H1 (cell line): Measurements from ENCODE around the gene C19orf73. TPM values are rescaled to one million over a fixed set of nuclear protein-coding genes. Genes with fewer than 3 reads are reported as not detected.

Source experiments
- CTCF ChIA-PET: fragments of 300-600 bp; sonication (Branson Sonifier 250); formaldehyde crosslinking; loops from one replicate; lab custom pipeline; 2021; ENCODE audit not compliant: partially characterized antibody; lab: Charles Lee
- POLR2A ChIA-PET: fragments of 300-600 bp; sonication (Branson Sonifier 250); formaldehyde crosslinking; loops from one replicate; lab custom pipeline; 2021; ENCODE audit warnings: inconsistent platforms; ENCODE audit not compliant: partially characterized antibody; lab: Charles Lee
- DNase-seq, 2 experiments: peaks; one replicate each; pipeline versions ENCODE4 v3.0.0 to v3.0.0-alpha.2; 2010 to 2022; ENCODE audit warnings: low spot score in 2 of 2, low read depth in 1 of 2, mixed read lengths in 1 of 2
- FAIRE-seq: peaks from 2 replicates; lab custom pipeline; 2011; peaks lifted over from hg19 to GRCh38; lab: Jason Lieb, UNC
- H2AFZ ChIP-seq: 2 replicates; pipeline ENCODE4 v1.8.1; 2012; ENCODE audit warnings: low read length, inconsistent platforms
- H2AK5ac ChIP-seq: 2 replicates; pipeline ENCODE4 v1.6.1; 2013; ENCODE audit warnings: low read depth, low read length
- H2BK120ac ChIP-seq: replicated peaks from 2 replicates; pipeline ENCODE3; 2013; ENCODE audit warnings: low read depth, low read length, inconsistent platforms
- H2BK12ac ChIP-seq: 2 replicates; pipeline ENCODE4 v1.6.1; 2013; ENCODE audit warnings: low read depth, low read length
- H2BK15ac ChIP-seq: 2 replicates; pipeline ENCODE4 v1.6.1; 2013; ENCODE audit warnings: low read length
- H2BK20ac ChIP-seq: 2 replicates; pipeline ENCODE4 v1.6.1; 2013; ENCODE audit warnings: low read length
- H2BK5ac ChIP-seq: 2 replicates; pipeline ENCODE4 v1.6.1; 2013; ENCODE audit warnings: low read depth, low read length
- H3K14ac ChIP-seq: 2 replicates; pipeline ENCODE4 v1.6.1; 2013; ENCODE audit warnings: inconsistent platforms; ENCODE audit not compliant: insufficient read length
- H3K18ac ChIP-seq: 2 replicates; pipeline ENCODE4 v1.6.1; 2013; ENCODE audit warnings: low read length; ENCODE audit errors: extremely low read depth
- H3K23ac ChIP-seq: 2 replicates; pipeline ENCODE4 v1.6.1; 2013; ENCODE audit warnings: inconsistent platforms; ENCODE audit not compliant: insufficient read length
- H3K23me2 ChIP-seq: 2 replicates; pipeline ENCODE4 v1.6.1; 2013; ENCODE audit warnings: low read depth, low read length
- H3K27ac ChIP-seq: 2 replicates; pipeline ENCODE4 v1.6.1; 2011; ENCODE audit warnings: low read depth, low read length, inconsistent platforms
- H3K27me3 ChIP-seq, 4 experiments: replicated peaks in 1 of 4; 1 replicate in 1 of 4; 2 replicates in 3 of 4; pipeline versions ENCODE4 v1.6.1 to v1.8.1; 2011 to 2013; ENCODE audit warnings: low read length in 3 of 4, mild to moderate bottlenecking in 3 of 4, inconsistent platforms in 2 of 4, mixed read lengths in 2 of 4, moderate library complexity in 1 of 4; ENCODE audit not compliant: control insufficient read depth in 3 of 4, insufficient read depth in 3 of 4; ENCODE audit errors: extremely low read depth in 1 of 4
- H3K36me3 ChIP-seq, 4 experiments: 2 replicates each; pipeline versions ENCODE4 v1.6.1 to v1.8.1; 2011 to 2013; ENCODE audit warnings: mild to moderate bottlenecking in 4 of 4, low read length in 3 of 4, moderate library complexity in 2 of 4, control low read depth in 1 of 4, inconsistent platforms in 1 of 4; ENCODE audit not compliant: insufficient read depth in 4 of 4, control insufficient read depth in 2 of 4
- H3K4ac ChIP-seq: replicated peaks from 2 replicates; pipeline ENCODE3; 2013; ENCODE audit warnings: low read length, low read depth, mixed read lengths, inconsistent platforms; ENCODE audit not compliant: insufficient read length
- H3K4me1 ChIP-seq, 4 experiments: replicated peaks in 1 of 4; 1 replicate in 1 of 4; 2 replicates in 3 of 4; pipeline versions ENCODE4 v1.6.1 to v1.8.1; 2011 to 2013; ENCODE audit warnings: low read length in 3 of 4, inconsistent platforms in 2 of 4, mixed read lengths in 1 of 4; ENCODE audit not compliant: insufficient read depth in 4 of 4, control insufficient read depth in 3 of 4
- H3K4me2 ChIP-seq, 2 experiments: 2 replicates each; pipeline versions ENCODE4 v1.6.1 to v1.8.1; 2011 to 2013; ENCODE audit warnings: low read depth in 2 of 2, low read length in 2 of 2, control low read depth in 1 of 2, inconsistent platforms in 1 of 2, mild to moderate bottlenecking in 1 of 2; ENCODE audit not compliant: insufficient read depth in 1 of 2
- H3K4me3 ChIP-seq, 4 experiments: fragments of 200-600, 300-600 bp in 1 of 4; sonication (generic), shearing (Covaris generic), sonication (Bioruptor Twin) in 1 of 4; 2 replicates each; pipeline versions ENCODE4 v1.5.1 to v1.8.1; 2011 to 2016; ENCODE audit warnings: low read length in 4 of 4, low read depth in 3 of 4, control low read depth in 2 of 4, inconsistent platforms in 2 of 4, mild to moderate bottlenecking in 2 of 4, mixed read lengths in 1 of 4, moderate library complexity in 1 of 4; ENCODE audit not compliant: insufficient read depth in 2 of 4; ENCODE audit errors: extremely low read depth in 1 of 4
- H3K56ac ChIP-seq: replicated peaks from 2 replicates; pipeline ENCODE3; 2013; ENCODE audit warnings: low read depth, mild to moderate bottlenecking, mixed read lengths, low read length, inconsistent platforms; ENCODE audit not compliant: insufficient read length
- H3K79me1 ChIP-seq: 2 replicates; pipeline ENCODE4 v1.6.1; 2013; ENCODE audit warnings: low read depth, low read length, control low read depth
- H3K79me2 ChIP-seq, 2 experiments: 2 replicates each; pipeline versions ENCODE4 v1.6.1 to v1.8.1; 2012 to 2013; ENCODE audit warnings: low read length in 2 of 2, mild to moderate bottlenecking in 2 of 2, inconsistent platforms in 1 of 2; ENCODE audit not compliant: insufficient read depth in 2 of 2, control insufficient read depth in 1 of 2
- H3K9ac ChIP-seq, 4 experiments: replicated peaks in 1 of 4; 1 replicate in 1 of 4; 2 replicates in 3 of 4; pipeline versions ENCODE4 v1.6.1 to v1.8.1; 2011 to 2013; ENCODE audit warnings: low read depth in 3 of 4, low read length in 3 of 4, control low read depth in 2 of 4, mild to moderate bottlenecking in 2 of 4, moderate library complexity in 2 of 4, inconsistent platforms in 1 of 4; ENCODE audit errors: extremely low read depth in 1 of 4
- H3K9me3 ChIP-seq, 2 experiments: 2 replicates each; pipeline versions ENCODE4 v1.6.1 to v1.8.1; 2012 to 2013; ENCODE audit warnings: mild to moderate bottlenecking in 2 of 2, moderate library complexity in 2 of 2, control low read depth in 1 of 2, inconsistent platforms in 1 of 2, low read depth in 1 of 2, low read length in 1 of 2, mixed read lengths in 1 of 2; ENCODE audit not compliant: insufficient read depth in 2 of 2
- H4K20me1 ChIP-seq, 2 experiments: replicated peaks in 1 of 2; 2 replicates each; pipeline versions ENCODE3 to v1.8.1; 2011 to 2013; ENCODE audit warnings: inconsistent platforms in 2 of 2, low read length in 2 of 2, mild to moderate bottlenecking in 1 of 2; ENCODE audit not compliant: insufficient read depth in 2 of 2, control insufficient read depth in 1 of 2
- H4K5ac ChIP-seq: 2 replicates; pipeline ENCODE4 v1.6.1; 2013; ENCODE audit warnings: low read length, low read depth, mixed read lengths, inconsistent platforms; ENCODE audit not compliant: insufficient read length
- H4K8ac ChIP-seq: 2 replicates; pipeline ENCODE4 v1.8.0; 2013; ENCODE audit warnings: mild to moderate bottlenecking, moderate library complexity, low read length, inconsistent platforms; ENCODE audit not compliant: insufficient read depth; ENCODE audit errors: extremely low read depth
- H4K91ac ChIP-seq: replicated peaks from 2 replicates; pipeline ENCODE3; 2013; ENCODE audit warnings: low read length, mixed read lengths, inconsistent platforms; ENCODE audit not compliant: insufficient read length
- BRCA1 ChIP-seq: IDR thresholded peaks from 2 replicates; pipeline ENCODE4 v1.6.1; 2012; ENCODE audit warnings: low read depth, low read length, improper control_type of control experiment
- EGR1 ChIP-seq: IDR thresholded peaks from 2 replicates; pipeline ENCODE4 v1.6.1; 2011; ENCODE audit warnings: low read depth, low read length, borderline replicate concordance
- MAX ChIP-seq: IDR thresholded peaks from 2 replicates; pipeline ENCODE4 v1.6.1; 2012; ENCODE audit warnings: inconsistent platforms
- SP4 ChIP-seq: IDR thresholded peaks from 2 replicates; pipeline ENCODE4 v1.6.1; 2012; ENCODE audit warnings: low read length, inconsistent platforms
- WGBS, 2 experiments: shearing (Covaris generic) in 1 of 2; methylation state at CpG; one replicate each; pipeline versions ENCODE4 v1.1.6 to v1.1.7; 2013 to 2015; ENCODE audit warnings: low lambda C conversion rate in 2 of 2, mixed read lengths in 2 of 2, inconsistent platforms in 1 of 2, low coverage in 1 of 2, missing lambda C conversion rate in 1 of 2; ENCODE audit not compliant: insufficient replicate concordance in 2 of 2, insufficient coverage in 1 of 2, insufficient read length in 1 of 2; ENCODE audit errors: extremely low coverage in 1 of 2, missing lambda C conversion rate in 1 of 2; 5-methylcytosine and 5-hydroxymethylcytosine counted together
- polyA plus RNA-seq, 7 experiments: library from polyadenylated mRNA; depleted of rRNA in 3 of 7; stranded (reverse) in 5 of 7; unstranded in 2 of 7; fragments of >200 nt in 5 of 7; fragments of 200-250 nt in 2 of 7; gene quantifications; 1 replicate in 5 of 7; 2 replicates in 1 of 7; 4 replicates in 1 of 7; pipeline versions ENCODE4 v1.2.1 to v1.2.3, GENCODE V29; 2011 to 2013; ENCODE audit warnings: missing spikeins in 2 of 7, mixed read lengths in 2 of 7
- total RNA-seq: library from RNA; stranded (reverse); fragmentation: NEBNext Ultra II Directional; extraction: Animal tissue kit (Norgen Biotek cat#: 25700); gene quantifications from 2 replicates; pipeline ENCODE4 v1.2.1, GENCODE V29; 2021

Gene C19orf73
- total and polyA plus RNA-seq, 2 of the 8 experiments (the other 6 are each of a cell fraction or from before 2014, with no cell fraction given): 2.5 to 4.6 TPM

DNA sequence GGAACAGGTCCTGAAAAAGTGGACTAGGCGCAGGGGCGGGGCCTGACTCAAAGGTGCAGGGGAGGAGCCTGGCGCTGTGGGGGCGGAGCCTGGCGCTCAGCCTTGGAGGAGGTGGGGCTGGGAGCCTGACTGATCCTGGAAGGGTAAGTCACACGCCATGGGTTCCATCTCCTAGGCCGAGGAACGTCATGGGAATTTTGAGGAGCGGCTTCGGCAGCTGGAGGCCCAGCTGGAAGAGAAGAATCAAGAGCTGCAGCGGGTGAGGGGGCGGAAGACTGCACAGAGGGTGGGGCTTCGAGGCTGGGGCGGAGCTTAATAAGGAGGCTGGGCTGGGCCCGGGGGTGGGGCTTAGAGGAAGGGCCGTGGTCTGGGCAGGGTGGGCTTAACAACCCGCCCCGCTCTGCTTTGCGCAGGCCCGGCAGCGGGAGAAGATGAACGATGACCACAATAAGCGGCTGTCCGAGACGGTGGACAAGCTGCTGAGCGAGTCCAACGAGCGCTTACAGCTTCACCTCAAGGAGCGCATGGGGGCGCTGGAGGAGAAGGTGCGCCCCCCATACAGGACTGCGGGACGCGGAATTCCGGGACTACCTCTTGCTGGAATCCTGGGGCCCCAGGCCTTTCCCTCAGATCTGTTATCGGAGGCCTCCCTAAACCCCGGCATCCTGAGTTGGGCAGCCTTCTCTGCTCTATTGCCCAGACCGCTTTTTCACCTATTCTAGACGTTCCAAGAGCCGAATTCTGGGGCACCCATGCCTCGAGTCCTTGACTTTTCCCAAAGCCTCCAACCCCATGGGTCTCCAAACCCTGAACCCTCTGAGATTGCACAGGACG is 14.9 kb upstream of the C19orf73 start:
- H3K4me1 ChIP-seq: peaks cover 4 to 14% (median 6%) of the 10 kb centered on the region in 4 experiments; a peak in 6 of 7 replicates
- H3K23ac ChIP-seq: no peak overlapping the region
- DNase-seq (peak in 1 of 2 experiments; percentile 90), FAIRE-seq (no peak)
- peak overlapping the region; percentile 43; the same call in 1 of the 2 replicates for H4K8ac ChIP-seq
- H2AFZ ChIP-seq: no peak overlapping the region
- peak overlapping the region; percentile 86 for H4K5ac ChIP-seq
- no peaks in the 10 kb centered on the region for H3K79me2 ChIP-seq
- H3K9me3 ChIP-seq: no peaks in the 10 kb centered on the region
- no peak overlapping the region; the same call in 1 of the 2 replicates for H3K18ac ChIP-seq
- WGBS, 2 experiments: 74% methylated on average over 23 of the region's 42 CpGs; no CpG with 5 or more reads in 1 of the 2 experiments
- H2BK15ac ChIP-seq: no peak overlapping the region
- H3K27ac ChIP-seq: no peak overlapping the region
- peak overlapping the region; percentile 69 for H3K4ac ChIP-seq
- no peak overlapping the region for H3K14ac ChIP-seq
- no peaks in the 10 kb centered on the region for H3K27me3 ChIP-seq
- peaks cover 0 to 3% of the 10 kb centered on the region in 2 experiments for H4K20me1 ChIP-seq
- peak overlapping the region; percentile 49; the same call in 1 of the 2 replicates for H2BK5ac ChIP-seq
- H3K56ac ChIP-seq: no peak overlapping the region
- no peak overlapping the region for H4K91ac ChIP-seq
- no peaks in the 10 kb centered on the region for H3K79me1 ChIP-seq
- H2BK20ac ChIP-seq: no peak overlapping the region
- POLR2A ChIA-PET: interaction anchor here (1.2 to 5.8 kb wide), 6 partner anchors 12 to 29 kb away, joined by 3 to 47 read pairs (median 6); partner anchors contain the start of gene PPFIA3
- H3K9ac ChIP-seq: no peak overlapping the region
- peaks cover 0 to 8% (median 2%) of the 10 kb centered on the region in 4 experiments; a peak in 2 of 8 replicates for H3K36me3 ChIP-seq
- CTCF ChIA-PET: interaction anchor here (0.7 to 9.7 kb wide), 10 partner anchors 10 to 92 kb away, joined by 3 to 99 read pairs (median 3); no protein-coding TSS in a partner anchor
- no peak overlapping the region for H2BK12ac ChIP-seq
- peak overlapping the region in 3 of 4 experiments; percentile 21 to 55 (median 27); a peak in 4 of 8 replicates for H3K4me3 ChIP-seq
- no peak overlapping the region for H2AK5ac ChIP-seq
- H3K23me2 ChIP-seq: peaks cover 6% of the 10 kb centered on the region
- peak overlapping the region; percentile 61 to 62 for H3K4me2 ChIP-seq
- peak; percentile 83; the same call in 1 of the 2 replicates for TF ChIP-seq EGR1
- TF ChIP-seq MAX: no peak
- TF ChIP-seq SP4: 0 out of 2 replicates have a peak, but pooled peaks have one; percentile 60
- no peak for TF ChIP-seq BRCA1
- TF ChIP-seq, all 59 proteins: peak for 2
- no peak overlapping the region for H2BK120ac ChIP-seq
